ENCODE data around the gene NACA2. TPM values are rescaled to one million over a fixed set of nuclear protein-coding genes. Genes with fewer than 3 reads are reported as not detected.
A peak's percentile ranks its signal among the peaks of the same experiment; 100 is the strongest.

NACA2 gene
- total RNA-seq, 6 experiments from 2014 or later = not detected

- Mint-ChIP-seq H3K36me3 (ENCODE audit: low read depth) (no peaks in the 10 kb centered on the region), H3K27ac (no peak overlapping the region), H3K4me3 (no peak overlapping the region), H3K4me1 (ENCODE audit: low read depth) (peaks cover 29% of the 10 kb centered on the region), H3K9me3 (no peaks in the 10 kb centered on the region), H3K27me3 (ENCODE audit: insufficient read depth) (peaks cover 2% of the 10 kb centered on the region)
- DNase-seq = peak; percentile 75
- peak; percentile 77 for TF ChIP-seq CTCF (IDR thresholded peaks at IDR 0.05)
These were observed 7.8 kb downstream of the NACA2 start for GRCh38 chr17:61583242-61583641.

GRCh38 chr17:61582593-61582992 is 8.4 kb downstream of the NACA2 start:
- H3K27me3 Mint-ChIP-seq (ENCODE audit: insufficient read depth) = no peaks in the 10 kb centered on the region
- TF ChIP-seq CTCF (IDR thresholded peaks at IDR 0.05) = no peak
- H3K4me3 Mint-ChIP-seq = no peak overlapping the region
- no peaks in the 10 kb centered on the region for H3K9me3 Mint-ChIP-seq
- H3K36me3 Mint-ChIP-seq (ENCODE audit: low read depth) = no peaks in the 10 kb centered on the region
- H3K4me1 Mint-ChIP-seq (ENCODE audit: low read depth) = peaks cover 29% of the 10 kb centered on the region
- H3K27ac Mint-ChIP-seq = no peak overlapping the region
- DNase-seq = no peak

GRCh38 chr17:61581611-61582349 is 9.2 kb downstream of the NACA2 start:
- H3K27ac Mint-ChIP-seq = no peak overlapping the region
- no peaks in the 10 kb centered on the region for H3K36me3 Mint-ChIP-seq (ENCODE audit: low read depth)
- no peak for DNase-seq
- no peaks in the 10 kb centered on the region for H3K9me3 Mint-ChIP-seq
- H3K4me1 Mint-ChIP-seq (ENCODE audit: low read depth) = peaks cover 29% of the 10 kb centered on the region
- H3K27me3 Mint-ChIP-seq (ENCODE audit: insufficient read depth) = no peaks in the 10 kb centered on the region
- no peak overlapping the region for H3K4me3 Mint-ChIP-seq
- no peak for TF ChIP-seq CTCF (IDR thresholded peaks at IDR 0.05)

GRCh38 chr17:61580502-61580901 is 10.5 kb downstream of the NACA2 start:
- Mint-ChIP-seq H3K27ac (peak overlapping the region; percentile 70), H3K9me3 (no peaks in the 10 kb centered on the region), H3K36me3 (ENCODE audit: low read depth) (no peaks in the 10 kb centered on the region), H3K4me1 (ENCODE audit: low read depth) (peaks cover 36% of the 10 kb centered on the region), H3K4me3 (peak overlapping the region; percentile 79), H3K27me3 (ENCODE audit: insufficient read depth) (no peaks in the 10 kb centered on the region)
- TF ChIP-seq CTCF (IDR thresholded peaks at IDR 0.05) = no peak
- no peak for DNase-seq

- DNase-seq = peak; percentile 63
- Mint-ChIP-seq H3K27ac (peak overlapping the region; percentile 70), H3K9me3 (no peaks in the 10 kb centered on the region), H3K4me1 (ENCODE audit: low read depth) (peaks cover 41% of the 10 kb centered on the region), H3K36me3 (ENCODE audit: low read depth) (no peaks in the 10 kb centered on the region), H3K27me3 (ENCODE audit: insufficient read depth) (no peaks in the 10 kb centered on the region), H3K4me3 (peak overlapping the region; percentile 79)
- peak; percentile 67 for TF ChIP-seq CTCF (IDR thresholded peaks at IDR 0.05)
These were observed 11.1 kb downstream of the NACA2 start for GRCh38 chr17:61579961-61580360.

Measured in HFFc6 (cell line).